D721Med (cell line): Measurements from ENCODE around the gene MFGE8.
A peak's percentile ranks its signal among the peaks of the same experiment; 100 is the strongest.

Source experiments
- DNase-seq: peaks from one replicate; pipeline ENCODE4 v3.0.0; 2011; ENCODE audit warnings: low spot score; ENCODE audit not compliant: insufficient read length
- FAIRE-seq: peaks from 2 replicates; lab custom pipeline; 2011; peaks lifted over from hg19 to GRCh38; lab: Jason Lieb, UNC
- CTCF ChIP-seq: IDR thresholded peaks from 2 replicates; pipeline ENCODE4 v1.5.1; 2012; ENCODE audit warnings: mild to moderate bottlenecking, control low read depth; ENCODE audit not compliant: insufficient read depth; ENCODE audit errors: missing control alignments

MFGE8 gene

GRCh38 chr15:88907111-88907510 is 6.1 kb downstream of the MFGE8 start:
- DNase-seq (no peak), FAIRE-seq (no peak)
- no peak for TF ChIP-seq CTCF

DNA sequence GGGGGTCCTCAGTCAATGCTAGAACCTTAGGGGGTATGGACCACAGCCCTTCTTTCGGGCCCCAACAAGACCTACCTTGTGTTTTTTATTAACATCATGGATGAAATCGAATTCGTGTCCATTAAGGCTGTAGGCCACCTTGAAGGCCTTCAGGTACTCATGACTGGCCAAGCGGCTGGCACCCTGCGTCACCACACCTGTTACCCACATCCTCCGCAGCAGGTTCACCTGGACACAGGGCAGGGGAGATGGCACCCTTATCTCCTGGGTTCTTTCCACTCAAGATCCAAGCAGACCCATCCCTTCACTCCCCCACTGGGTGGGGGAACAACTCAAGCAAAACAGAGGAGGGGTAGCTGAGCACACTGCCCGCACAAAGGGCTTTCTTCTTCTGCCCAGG is 6.6 kb downstream of the MFGE8 start:
- no peak for FAIRE-seq
- no peak for TF ChIP-seq CTCF

DNA sequence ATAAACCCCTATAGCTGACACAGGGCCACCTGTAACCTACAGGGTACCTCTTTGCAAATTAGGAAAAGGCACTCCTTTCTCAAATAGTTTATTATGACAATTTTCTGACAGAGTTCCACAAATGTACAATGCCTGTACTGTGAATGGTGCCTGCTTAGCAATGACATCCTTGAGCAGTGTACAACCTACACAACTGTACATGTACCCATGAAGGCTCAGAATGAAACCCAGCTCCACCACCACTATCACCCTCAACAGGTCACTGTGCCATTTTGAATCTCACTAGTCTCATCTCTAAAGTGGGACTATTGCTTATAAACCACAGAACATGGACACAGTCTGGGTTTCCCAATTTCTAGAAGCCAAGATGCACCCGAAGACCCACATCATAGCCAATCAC is 7.0 kb downstream of the MFGE8 start:
- no peak for DNase-seq
- TF ChIP-seq CTCF = no peak
- no peak for FAIRE-seq

More for the DNA sequence above, 6.6 kb downstream of the MFGE8 start:
- no peak for DNase-seq

DNA sequence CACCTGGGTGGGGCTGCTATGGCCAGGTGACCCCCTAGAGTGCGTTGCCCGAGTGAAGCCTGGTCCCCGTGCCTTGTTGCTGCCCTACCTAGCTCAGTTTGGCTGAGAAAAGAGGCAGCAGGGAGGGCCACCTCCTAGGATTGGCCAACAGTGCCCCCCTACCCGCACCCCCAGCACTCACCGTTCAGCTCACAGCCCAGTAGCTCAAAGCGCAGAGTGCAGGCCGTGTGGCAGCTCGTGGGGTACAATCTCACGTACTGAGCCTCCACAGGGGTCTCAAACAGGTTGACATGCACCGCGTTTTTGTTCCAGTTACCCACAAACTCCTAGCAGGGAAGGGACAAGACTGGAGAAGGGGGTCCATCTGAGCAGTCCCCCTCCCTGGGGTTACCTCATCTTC is 7.6 kb downstream of the MFGE8 start:
- FAIRE-seq (no peak), DNase-seq (no peak)
- TF ChIP-seq CTCF = no peak

- FAIRE-seq (no peak), DNase-seq (peak; percentile 75)
- TF ChIP-seq CTCF = peak; percentile 92
Observed at GRCh38 chr15:88904624-88905327, 8.4 kb downstream of the MFGE8 start.

- TF ChIP-seq CTCF = no peak
- peak; percentile 4 for DNase-seq
- FAIRE-seq = no peak
Observed at GRCh38 chr15:88904257-88904623, 8.9 kb downstream of the MFGE8 start.

GRCh38 chr15:88902846-88903245 is 10.3 kb downstream of the MFGE8 start:
- no peak for FAIRE-seq
- TF ChIP-seq CTCF = no peak
- no peak for DNase-seq
